Panc1 (cell line): Measurements from ENCODE around the gene RAB6B.

Experiments used
- SIN3A ChIP-seq: IDR thresholded peaks from 2 replicates; pipeline ENCODE4 v1.6.1; 2012; ENCODE audit warnings: low read depth, mild to moderate bottlenecking, low read length, moderate library complexity, borderline replicate concordance; ENCODE audit not compliant: insufficient read depth
- TF ChIP-seq, protein P1 (sequence below): fragments of 450-650 bp; IDR thresholded peaks from 2 replicates; pipeline ENCODE4 v1.5.1; 2017; ENCODE audit warnings: mild to moderate bottlenecking
- TF ChIP-seq, protein P2 (sequence below), 2 experiments: IDR thresholded peaks; 2 replicates each; pipeline ENCODE4 v1.6.1; 2011 to 2012; ENCODE audit warnings: low read depth in 2 of 2, control low read depth in 1 of 2, low read length in 1 of 2, mild to moderate bottlenecking in 1 of 2, moderate library complexity in 1 of 2; ENCODE audit not compliant: insufficient read depth in 1 of 2

DNA sequence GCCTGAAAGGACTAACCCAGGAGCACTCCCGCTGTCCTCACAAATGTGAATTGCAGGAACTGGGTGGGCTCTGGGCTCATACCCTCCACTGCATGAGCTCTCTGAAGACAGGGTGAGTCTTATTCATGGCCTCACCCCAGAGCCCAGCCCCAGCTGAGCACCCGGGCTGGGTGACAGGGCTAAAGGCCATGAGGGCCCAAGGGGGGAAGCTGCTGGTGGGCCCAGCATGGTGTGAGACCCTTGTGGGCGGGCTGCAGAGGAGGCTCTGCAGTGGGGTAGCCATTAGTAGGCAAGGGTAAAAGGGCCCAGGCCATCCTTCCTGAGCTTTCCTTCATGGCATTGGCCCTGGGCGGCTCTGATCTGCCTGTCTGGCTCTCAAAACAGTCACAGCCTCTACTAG is 59.7 kb downstream of the RAB6B start:
- TF ChIP-seq, protein P1, sequence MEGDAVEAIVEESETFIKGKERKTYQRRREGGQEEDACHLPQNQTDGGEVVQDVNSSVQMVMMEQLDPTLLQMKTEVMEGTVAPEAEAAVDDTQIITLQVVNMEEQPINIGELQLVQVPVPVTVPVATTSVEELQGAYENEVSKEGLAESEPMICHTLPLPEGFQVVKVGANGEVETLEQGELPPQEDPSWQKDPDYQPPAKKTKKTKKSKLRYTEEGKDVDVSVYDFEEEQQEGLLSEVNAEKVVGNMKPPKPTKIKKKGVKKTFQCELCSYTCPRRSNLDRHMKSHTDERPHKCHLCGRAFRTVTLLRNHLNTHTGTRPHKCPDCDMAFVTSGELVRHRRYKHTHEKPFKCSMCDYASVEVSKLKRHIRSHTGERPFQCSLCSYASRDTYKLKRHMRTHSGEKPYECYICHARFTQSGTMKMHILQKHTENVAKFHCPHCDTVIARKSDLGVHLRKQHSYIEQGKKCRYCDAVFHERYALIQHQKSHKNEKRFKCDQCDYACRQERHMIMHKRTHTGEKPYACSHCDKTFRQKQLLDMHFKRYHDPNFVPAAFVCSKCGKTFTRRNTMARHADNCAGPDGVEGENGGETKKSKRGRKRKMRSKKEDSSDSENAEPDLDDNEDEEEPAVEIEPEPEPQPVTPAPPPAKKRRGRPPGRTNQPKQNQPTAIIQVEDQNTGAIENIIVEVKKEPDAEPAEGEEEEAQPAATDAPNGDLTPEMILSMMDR = no peak
- TF ChIP-seq, protein P2, sequence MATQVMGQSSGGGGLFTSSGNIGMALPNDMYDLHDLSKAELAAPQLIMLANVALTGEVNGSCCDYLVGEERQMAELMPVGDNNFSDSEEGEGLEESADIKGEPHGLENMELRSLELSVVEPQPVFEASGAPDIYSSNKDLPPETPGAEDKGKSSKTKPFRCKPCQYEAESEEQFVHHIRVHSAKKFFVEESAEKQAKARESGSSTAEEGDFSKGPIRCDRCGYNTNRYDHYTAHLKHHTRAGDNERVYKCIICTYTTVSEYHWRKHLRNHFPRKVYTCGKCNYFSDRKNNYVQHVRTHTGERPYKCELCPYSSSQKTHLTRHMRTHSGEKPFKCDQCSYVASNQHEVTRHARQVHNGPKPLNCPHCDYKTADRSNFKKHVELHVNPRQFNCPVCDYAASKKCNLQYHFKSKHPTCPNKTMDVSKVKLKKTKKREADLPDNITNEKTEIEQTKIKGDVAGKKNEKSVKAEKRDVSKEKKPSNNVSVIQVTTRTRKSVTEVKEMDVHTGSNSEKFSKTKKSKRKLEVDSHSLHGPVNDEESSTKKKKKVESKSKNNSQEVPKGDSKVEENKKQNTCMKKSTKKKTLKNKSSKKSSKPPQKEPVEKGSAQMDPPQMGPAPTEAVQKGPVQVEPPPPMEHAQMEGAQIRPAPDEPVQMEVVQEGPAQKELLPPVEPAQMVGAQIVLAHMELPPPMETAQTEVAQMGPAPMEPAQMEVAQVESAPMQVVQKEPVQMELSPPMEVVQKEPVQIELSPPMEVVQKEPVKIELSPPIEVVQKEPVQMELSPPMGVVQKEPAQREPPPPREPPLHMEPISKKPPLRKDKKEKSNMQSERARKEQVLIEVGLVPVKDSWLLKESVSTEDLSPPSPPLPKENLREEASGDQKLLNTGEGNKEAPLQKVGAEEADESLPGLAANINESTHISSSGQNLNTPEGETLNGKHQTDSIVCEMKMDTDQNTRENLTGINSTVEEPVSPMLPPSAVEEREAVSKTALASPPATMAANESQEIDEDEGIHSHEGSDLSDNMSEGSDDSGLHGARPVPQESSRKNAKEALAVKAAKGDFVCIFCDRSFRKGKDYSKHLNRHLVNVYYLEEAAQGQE (IDR thresholded peaks at IDR 0.05; ENCODE audit: insufficient read depth in 1 of 2, low read depth in 2 of 2, low read length in 1 of 2) = no peak
- TF ChIP-seq SIN3A = no peak
